GM18511 (cell line): ENCODE measurements around the gene MAJIN.

ENCODE experiments used
- ATAC-seq: cut with Tn5 transposase; IDR thresholded peaks from one replicate; pipeline ENCODE4 v1.9.1; 2021; ENCODE audit warnings: mild to moderate bottlenecking, moderate library complexity; ENCODE audit not compliant: unreplicated experiment

Gene MAJIN

DNA sequence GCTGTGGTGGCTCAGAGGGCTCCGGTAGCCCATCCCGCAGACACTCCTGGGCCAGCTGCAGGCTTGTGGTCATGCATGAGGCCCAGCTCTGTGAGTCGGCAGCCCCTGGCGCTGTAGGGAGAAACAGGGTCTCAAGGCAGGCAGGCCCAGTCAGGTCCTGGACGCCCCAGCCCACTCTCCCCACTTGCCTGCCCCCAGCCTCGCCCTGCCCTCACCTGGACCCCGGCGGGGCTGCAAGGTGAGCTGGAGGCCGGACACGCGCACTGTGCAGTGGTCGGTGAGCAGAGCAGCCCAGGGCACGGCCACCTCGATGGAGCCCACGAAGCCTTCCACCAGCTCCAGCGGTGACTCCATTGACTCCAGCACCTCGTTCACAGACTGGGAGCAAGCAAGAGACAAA lies 57.8 kb downstream of the MAJIN start:
- no peak for ATAC-seq

DNA sequence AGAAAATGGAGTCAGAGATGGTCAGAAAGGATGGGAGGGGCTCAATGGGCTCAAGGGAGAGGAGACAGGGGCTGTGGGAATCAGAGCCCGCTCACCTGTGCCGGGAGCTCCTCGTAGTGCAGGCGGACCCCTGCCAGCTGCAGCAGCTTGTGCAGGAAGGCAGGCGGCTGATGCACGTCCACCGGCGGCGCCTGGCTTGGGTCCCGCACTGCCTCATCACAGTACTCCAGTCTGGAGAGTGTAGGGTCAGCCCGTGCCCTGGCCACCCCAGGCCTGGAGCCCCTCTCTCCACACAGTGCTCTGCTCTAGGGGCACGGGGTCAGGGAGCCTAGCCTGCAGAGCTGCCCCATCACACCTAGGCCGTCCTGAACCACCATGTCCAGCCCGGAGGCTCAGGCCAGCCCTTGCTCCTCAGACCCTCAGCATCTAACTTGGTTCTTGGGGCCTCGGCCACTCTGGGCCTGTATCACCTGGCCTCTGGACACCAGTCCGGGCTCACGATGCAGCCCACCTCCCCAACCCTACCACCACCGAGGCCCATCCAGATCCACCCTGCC lies 58.7 kb downstream of the MAJIN start:
- ATAC-seq, result no peak

DNA sequence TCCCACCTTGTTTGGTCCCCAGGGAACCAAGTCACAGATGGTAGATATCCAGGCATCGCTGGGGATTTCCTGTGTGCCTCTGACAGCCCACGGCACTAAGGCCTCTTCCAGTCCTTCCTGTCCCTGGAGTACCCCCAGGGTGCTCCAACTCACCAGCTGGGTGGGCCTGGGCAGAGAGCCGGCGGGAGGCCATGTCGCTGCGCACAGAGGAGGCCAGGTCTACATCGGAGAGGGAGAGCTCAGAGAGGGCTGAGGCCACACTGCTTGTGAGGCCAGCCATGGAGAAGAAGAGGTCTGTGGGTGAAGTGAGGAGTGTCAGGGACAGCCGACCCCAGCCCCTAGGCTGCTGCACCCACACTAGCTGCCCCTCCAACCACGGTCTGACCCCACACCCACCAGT lies 60.2 kb downstream of the MAJIN start:
- no peak for ATAC-seq

DNA sequence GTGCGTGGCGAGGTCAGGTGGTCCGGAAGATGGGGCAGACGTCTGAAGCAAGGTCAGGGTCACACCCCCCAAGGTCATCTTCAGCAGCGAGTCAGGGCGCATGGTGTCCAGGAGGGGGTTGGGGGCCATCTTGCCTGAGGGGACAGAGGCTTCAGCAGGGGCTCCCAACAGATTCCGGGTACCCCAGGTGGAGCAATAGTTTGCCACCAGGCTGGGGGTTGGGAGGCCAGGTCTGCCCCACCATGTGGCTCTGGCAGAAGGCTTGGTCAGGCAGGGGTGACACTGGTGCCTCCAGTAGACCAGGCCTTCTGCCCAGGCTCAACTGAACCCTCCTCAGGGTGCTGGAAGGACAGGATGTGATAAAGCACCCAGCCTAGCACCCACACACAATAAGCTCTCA lies 60.8 kb downstream of the MAJIN start:
- no peak for ATAC-seq

DNA sequence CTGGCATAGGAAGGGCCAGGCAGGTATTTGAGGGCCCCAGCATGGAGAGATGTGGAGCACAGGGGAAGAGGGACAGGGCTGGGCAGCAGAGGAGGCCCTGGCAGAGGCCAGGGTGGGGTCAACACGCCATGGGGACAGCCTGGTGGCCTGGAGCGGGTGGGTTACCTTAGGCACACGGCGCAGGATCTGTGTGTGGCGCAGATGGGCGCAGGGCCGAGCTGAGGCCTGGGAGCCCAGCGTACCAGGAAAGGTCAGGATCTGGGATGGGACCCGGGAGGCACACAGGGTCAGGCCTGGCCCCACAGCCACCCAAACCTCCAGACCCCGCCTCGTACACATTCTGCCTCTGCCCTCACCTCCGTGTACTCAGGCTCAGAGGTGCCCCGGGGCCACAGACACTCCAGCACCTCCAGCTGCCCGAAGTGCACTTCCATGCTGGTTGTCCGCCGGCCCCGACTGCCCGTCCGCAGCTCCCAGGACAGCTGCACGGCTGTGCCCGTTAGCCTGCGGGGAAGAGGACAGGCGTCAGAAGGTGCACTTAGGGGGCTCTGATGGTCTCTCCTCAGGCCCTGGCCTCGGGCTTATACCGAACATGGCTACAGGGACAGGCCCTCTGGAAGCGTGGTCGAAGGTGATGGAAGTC lies 61.3 kb downstream of the MAJIN start:
- ATAC-seq, result no peak

DNA sequence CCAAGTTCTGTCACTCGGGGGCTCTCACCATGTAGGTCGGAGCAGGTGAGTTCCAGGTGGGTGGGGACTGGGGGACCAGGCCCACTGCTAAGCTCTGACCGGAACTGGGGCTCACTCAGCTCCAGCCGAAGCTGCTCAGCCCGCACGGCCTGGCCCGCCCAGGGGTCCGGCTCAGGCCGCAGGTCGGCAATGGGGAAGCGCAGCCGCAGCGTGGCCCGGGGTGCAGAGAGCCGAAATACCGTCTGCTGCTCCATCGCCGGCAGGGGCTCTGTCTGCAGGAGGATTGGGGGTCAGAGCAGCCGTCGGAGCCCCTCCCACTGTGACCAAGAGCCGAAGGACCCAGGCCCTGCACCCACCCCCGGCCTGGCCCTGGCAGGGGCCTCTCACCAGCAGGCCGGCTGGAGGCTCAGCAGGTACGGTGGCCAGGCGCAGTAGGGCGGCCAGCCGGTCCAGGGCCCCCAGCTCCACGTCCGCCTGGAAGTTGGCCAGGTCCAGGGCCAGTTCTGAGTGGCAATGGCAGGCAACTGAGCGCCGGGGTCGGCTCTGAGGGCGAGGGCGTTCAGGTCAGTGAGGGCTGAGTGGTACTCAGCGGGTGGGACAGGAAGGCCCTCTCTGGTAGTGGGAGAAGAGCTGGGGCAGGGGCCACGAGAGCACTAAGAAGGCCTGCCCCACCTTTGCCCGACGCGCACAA lies 62.1 kb downstream of the MAJIN start:
- ATAC-seq, result no peak

DNA sequence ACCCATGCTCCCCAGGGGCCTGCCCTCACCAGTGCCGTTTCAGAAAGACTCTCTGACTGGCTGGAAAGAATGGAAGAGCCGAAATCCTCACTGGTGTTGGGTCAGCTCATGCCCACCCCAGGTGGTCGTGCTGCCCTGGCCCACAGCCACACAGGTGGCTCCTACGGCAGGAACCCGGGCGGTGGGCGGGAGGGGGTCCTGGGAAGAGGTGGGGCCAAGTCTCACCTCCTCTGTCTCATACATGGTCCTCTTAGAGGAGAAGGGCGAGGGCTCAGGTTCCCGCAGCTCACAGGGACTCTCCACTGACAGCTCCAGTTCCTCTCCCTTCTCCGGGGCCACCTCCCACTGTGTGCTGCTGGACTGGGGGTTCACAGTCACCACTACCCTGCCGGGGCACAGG lies 63.1 kb downstream of the MAJIN start:
- ATAC-seq, result no peak

DNA sequence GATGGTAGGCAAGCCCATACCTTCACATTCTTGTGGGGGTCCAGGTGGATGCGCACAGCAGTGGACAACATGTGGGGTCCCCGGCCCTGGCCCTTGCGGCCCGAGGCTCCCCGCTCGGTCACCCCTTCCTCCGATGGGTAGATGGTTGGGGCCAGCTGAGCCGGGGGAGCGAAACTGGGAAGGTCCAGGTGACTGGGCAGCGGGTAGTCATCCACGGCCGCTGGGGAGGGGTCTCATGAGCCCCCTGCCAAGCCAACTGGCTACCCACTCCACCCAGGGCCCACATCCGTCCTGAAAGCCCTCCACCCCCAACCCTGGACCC lies 65.6 kb downstream of the MAJIN start:
- ATAC-seq, result no peak

DNA sequence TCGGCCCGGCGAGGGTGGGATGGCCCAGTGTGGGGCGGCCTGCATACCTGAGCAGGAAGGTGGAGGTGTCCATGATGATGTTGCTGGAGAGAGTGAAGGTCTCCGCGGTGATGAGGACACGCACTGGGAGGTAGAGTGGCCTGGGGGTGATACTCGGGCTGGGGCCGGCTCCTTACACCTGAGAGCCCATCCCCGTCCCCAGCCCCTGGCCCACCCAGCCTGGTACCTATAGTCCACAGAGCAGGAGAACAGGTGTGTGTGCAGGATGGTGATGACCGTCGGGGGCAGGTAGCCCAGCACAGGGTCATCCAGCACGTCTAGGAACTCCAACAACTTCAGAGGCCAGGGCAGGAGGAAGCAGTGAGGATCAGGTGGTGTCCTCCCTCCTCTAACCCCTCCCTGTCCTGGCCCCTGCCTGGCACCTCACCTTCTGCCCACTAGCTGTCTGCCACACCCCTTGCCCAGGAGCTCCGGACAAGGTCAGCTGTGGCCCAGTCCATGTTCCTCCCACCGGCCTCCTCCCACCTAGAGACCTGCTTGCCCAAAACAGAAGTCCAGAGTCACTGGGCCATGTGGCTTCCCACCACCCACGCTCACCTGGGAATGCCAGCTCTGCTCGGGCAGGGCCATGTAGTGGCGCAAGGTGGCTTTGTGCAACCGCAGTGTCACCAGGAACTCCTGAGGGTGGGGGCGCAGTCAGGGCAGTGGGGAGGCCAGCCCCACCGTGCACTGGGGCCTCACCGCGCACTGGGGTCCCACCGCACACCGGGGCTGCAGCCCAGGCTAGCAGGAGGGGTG lies 66.2 kb downstream of the MAJIN start:
- ATAC-seq, result no peak

DNA sequence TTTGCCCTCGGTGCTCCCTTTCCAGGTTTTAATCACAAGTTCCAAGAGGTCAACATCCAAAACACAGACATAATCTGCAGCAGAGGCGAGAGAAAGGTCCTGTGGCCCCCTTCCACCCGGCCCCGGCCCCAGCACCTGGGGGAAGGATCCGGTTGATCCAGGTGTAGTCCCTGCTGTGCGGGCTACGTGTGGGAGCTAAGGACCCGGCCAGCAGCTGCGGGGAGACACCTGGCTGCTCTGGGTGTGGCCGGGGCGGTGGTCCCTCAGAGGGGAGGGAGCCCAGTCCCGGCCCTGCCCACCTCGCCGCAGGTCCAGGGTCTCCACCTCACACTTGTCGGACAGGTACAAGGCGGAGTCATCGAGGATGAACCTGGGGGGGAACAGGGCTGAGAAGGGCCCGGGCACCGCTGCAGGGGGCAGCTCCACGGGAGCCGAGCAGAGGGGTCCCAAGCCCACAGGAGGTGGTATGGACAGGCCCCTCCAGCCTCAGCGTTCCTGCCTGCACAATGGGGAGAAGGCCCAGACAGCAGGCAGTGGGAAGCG lies 68.5 kb downstream of the MAJIN start:
- no peak for ATAC-seq

DNA sequence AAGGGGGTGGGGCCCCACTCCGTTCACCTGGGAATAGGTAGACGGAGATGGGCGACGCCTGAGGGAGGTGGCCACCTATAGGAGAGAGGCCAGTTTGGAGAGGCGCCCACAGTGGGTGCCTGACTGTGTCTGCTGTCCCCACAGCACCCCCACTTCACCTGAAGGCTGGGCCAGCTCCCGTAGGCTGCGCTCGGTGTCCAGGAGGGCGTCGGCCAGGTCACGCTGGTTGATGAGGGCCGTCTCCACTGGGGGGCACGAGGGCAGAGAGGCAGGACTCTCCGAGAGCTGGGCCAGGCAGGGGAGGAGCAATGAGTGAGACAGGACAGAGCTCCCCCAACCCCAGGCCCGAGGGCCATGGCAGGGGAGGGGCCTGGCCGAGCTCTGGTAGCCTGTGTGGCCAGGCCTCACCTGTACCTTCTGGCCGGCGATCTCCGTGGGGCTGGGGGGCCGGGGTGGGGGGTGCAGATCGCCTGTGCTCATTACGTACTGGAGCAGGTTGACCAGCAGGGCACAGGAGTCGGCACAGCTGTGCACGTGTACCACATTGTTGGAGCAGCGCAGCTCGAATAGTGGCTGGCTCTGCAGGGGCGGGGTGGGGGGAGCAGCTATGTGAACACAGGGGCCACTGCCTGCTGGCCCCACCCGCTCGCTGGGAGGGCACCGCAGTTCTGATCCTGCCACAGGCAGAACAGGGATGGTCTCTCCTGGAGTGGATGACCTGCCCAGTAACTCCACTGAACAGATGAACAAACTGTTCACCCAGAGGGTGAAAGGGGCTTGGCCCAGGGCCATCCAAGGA lies 69.6 kb downstream of the MAJIN start:
- no peak for ATAC-seq

DNA sequence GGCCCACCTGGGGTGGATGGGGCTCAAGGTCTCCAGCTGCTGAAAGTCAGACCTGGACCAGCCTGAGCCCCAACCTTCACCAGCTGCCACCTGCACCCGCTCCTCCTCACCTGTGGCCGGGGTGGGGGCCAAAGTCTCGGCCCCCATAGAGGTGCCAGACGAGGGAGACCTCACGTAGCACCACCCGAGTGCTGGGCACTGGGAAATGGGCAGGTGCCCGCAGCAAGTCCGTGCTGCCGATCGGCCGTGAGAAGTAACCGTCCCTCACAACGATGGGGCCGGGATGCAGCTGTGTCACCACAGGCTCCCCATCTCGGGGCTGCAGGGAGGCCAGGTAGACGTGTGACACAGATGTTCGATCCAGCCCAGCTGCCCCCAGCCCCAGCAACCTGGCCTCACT lies 71.1 kb downstream of the MAJIN start:
- no peak for ATAC-seq

DNA sequence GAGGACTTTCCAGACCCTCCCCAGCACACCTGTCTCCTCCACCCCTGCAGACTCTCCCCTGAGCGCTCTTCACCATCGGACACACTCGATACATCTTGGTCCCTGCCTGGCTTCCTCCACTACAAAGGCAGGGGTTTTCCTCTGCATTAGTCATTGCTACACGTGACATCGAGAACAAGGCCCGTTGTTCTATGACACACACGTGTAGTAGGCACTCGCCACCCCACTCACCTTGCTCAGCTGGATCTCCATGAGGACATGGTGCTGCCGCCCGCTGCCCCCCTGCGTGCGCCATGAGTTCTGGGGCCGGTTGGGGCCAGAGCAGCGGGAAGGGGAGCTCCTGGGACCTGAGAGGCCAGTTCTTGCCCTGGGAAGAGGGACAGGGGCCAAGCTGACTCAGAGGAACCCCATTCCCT lies 71.6 kb downstream of the MAJIN start:
- ATAC-seq, result no peak

DNA sequence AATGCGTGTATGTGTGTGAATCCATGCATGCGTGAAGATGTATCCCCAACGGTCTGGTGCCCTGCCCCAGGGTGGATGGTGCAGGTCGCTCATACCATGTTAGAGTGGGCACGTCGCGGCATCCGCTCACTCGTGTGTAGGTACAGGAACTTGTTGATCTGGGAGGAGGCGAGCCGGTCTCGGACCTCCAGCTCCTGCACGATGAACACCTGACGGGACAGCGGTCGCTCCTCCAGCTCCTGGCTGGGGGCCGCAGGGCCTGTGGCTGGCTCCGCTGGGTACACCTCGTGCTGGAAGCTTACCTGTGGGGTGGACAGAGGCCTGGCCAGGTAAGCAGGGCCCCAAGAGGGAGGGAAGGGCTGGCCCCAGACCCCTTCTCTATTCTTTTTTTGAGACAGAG lies 73.4 kb downstream of the MAJIN start:
- no peak for ATAC-seq

DNA sequence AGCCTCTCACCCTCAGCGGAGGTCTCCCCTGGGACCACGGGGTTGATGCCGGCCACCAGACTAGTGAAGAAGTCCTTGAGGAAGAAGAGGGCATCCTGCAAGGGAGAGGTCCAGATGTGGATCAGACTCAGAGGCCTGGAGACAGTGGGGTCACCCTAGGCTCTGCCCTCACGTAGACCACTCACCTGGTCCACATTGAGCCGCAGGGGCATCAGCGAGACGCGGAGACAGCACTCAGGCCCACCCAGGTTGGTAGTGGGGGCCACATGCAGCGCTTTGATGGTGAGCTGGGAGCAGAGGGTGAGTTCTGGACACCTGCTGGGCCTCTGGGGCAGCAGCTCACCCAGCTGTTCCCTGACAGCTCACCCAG lies 73.8 kb downstream of the MAJIN start:
- no peak for ATAC-seq

DNA sequence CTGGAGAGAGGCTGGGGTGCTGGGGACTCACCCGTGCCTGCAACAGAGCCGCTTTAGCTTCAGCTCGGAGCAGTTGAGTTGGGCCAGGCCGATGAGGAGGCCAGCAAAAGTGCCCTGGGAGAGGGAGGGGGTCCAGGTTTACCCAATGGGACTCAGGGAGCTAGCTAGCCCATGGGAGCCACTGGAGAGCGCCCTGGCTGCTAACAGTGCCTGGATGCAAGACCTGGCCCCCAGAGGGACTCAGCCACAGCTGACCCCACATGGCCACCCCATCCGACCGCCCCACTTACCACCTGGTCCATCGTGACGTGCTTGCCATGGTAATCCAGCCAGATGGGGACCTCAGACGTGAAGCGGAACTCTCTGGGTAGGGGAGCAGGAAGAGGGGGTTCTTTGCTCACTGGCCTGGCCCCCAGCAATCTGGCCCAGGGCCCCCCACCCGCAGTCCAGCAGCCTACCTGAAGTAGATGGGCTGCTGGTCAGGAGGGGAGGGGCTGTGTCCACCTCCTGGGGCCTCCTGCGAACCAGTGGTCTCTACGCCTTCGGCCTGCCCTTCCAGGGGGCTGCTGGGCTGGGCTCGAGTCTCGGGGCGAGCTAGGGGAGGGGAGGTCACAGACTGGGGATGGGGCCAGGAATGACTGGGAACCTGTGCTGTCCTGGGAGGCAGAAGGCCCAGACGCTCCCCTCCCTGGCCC lies 74.4 kb downstream of the MAJIN start:
- no peak for ATAC-seq

DNA sequence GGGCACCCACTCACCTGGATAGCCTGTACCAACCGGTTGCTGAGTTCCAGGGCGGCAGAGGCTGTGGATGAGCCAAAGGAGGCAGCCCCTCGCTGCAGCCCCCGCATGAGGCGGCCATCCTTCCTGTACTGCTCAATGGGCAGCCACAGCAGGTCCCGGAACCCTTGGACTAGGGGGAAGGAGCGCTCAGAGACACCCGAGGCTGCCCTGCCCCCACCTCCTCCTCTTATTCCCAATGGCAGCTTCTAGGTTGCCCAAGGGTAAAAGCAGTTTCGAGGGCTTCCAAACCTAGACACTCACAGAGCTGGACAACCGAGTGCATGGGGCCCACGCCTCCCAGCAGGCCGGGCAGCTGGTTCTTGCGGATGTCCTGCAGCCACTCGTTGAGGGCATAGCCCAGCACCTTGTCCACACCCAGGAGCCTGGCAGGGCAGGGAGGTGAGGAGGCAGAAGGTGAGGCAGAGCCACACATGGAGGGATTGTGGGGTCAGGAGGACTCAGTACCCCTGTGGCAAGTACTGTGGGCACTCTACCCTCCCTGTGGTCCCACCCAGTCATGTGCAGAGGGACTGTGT lies 75.4 kb downstream of the MAJIN start:
- ATAC-seq, result no peak

DNA sequence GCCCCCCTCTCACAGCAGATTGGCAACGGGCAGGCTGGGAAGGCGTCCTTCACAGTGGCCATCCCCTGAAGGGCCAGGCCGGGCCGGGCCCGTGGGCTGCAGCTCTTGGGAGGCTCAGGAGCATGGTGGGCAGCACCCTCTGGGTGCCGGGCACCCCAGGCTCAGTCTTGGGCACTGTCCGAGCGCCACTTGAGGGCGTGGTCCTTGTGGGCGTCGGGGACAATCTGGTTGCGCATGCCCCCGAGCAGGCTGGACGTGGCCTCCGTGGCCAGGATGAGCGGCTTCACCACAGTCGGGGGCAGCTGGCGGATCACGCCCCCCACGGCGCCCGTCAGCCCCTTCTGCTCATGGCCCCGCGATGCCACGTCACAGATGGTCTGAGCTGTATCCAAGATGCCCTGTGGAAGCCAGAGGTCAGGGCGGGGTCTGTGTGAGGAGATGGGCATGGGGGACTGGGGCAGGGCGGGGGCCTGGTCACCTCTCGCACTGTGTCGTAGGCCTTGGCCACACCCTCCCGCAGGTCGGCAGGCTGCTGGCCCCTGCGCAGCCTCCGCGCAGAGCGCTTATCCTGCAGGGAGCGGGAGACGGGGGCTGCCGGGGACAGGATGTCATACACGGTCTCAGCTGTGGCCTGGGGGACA lies 77.0 kb downstream of the MAJIN start:
- no peak for ATAC-seq

DNA sequence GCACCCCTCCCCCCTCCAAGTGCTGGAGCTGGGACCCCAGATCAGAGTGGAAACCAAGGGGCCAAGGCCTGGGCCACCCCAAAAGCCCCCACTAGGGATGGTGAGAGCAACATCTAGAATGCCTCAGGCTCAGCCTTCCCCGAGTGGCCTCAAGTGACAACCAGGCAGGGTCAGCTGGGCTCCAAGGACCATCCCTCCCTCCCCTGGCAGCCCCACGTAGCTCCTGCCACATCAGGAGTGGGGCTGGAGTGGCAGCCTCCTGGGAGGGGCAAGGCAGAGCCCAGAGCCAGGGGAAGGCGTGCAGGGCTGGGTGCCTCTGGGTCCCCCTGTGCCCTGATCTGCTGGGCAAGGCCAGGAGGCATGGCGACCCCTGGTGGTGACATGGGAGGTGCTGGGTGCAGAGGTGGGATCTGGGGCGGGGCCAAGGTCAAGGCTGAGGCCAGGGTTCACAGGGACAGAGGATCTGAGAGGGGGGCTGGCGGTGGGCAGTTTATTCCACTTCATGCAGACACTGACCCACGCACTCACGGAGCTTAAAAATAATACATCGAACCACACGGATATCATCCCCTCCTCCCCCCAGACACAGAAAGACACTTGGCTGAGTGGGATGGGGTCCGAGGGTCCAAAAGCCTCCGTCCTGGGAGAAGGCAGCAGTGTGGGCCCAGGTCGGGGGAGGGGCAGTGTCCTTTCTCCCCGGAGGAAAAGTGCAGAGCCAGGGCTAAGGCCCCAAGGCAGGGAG lies 77.7 kb downstream of the MAJIN start:
- peak; percentile 74 for ATAC-seq
